RCC 7860 (cell line): Measurements from ENCODE around the gene FOXO3.
"Not testable (repeated sequence)": the region's sequence is repeated elsewhere in the genome, so short reads cannot be mapped to it uniquely, and the experiment has no call there.

ENCODE experiments used
- DNase-seq: peaks from one replicate; pipeline ENCODE4 v3.0.0-alpha.2; 2015; ENCODE audit warnings: low spot score
- FAIRE-seq: peaks from 2 replicates; lab custom pipeline; 2012; peaks lifted over from hg19 to GRCh38; lab: Jason Lieb, UNC

Gene FOXO3

DNA sequence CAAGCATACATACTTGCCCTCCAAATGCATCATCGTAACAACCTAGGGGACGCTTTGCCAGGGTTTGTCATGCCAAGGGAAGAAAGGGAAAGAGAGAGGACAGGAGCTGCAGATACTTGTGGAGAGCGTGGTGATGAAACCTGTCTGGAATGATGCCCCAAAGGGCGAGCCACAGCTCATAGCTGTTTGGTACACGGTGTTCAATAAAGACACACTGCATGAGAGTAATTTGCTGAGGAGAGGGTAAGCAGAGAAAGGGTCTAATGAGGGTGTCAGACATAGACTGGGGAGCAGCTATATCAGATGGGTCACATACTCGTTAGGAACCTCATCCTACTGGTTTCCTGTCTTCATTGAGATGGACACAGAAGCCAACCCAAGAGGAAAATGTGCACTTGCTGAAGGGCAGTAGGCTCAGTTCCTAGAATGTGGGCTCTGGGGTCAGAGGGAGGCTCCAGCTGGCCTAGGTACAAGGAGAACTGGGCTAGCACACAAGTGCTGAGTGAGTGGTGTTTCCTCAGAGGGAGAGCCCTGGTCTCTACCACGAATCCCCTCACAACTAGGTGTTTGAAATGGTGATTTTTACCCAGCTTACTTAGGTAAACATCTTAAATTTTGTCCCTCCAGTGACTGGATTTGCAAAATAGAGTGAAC, 5.2 kb upstream of the FOXO3 start:
- DNase-seq, result no peak

DNA sequence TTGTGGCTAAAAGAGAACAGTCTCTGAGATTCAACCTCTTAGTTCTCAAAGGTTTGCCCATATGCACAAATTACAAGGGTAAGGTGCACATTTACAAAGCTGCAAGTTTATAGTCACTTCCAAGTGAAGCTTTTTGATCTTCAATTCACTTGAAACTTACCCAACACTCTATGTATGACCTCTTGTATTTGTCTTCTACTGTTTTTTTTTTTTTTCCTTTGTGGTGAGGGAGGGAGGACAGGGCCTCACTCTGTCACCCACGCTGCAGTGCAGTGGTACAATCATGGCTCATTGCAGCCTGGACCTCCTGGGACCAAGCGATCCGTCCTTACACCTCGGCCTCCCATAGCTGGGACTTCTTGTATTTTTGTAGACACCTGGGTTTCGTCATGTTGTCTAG, 4.5 kb upstream of the FOXO3 start:
- no peak for FAIRE-seq
- no peak for DNase-seq

More for the DNA sequence above, 5.2 kb upstream of the FOXO3 start:
- no peak for FAIRE-seq

DNA sequence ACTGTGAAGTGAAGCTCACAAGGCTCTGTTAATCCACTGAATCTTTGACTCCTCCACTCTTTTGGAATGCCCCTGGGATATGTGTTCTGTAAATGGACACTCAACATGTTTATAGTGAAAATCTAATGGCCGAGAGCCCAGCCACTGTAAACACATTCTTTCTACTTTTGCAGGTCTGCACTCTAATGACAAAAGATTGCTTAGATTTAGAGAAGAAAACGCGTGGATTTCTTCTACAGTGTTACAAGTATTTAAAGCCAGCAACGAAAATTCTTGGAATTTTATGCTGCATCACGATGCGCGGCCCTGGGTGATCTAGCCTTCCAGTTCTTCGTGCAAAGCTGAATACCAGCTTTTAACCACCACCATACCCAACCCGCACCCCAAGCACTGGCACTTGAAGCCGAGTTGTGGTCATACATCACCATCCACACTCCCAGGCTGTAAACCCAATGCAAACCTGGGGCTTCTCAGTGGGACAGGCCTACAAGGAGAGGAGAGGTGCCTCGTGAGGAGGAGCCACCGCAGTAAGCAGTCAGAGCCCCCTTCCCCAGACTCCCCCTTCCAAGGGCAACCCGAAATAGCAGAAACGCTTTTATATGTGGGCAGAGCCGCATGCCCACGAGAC, 3.7 kb upstream of the FOXO3 start:
- FAIRE-seq (no peak), DNase-seq (no peak)

DNA sequence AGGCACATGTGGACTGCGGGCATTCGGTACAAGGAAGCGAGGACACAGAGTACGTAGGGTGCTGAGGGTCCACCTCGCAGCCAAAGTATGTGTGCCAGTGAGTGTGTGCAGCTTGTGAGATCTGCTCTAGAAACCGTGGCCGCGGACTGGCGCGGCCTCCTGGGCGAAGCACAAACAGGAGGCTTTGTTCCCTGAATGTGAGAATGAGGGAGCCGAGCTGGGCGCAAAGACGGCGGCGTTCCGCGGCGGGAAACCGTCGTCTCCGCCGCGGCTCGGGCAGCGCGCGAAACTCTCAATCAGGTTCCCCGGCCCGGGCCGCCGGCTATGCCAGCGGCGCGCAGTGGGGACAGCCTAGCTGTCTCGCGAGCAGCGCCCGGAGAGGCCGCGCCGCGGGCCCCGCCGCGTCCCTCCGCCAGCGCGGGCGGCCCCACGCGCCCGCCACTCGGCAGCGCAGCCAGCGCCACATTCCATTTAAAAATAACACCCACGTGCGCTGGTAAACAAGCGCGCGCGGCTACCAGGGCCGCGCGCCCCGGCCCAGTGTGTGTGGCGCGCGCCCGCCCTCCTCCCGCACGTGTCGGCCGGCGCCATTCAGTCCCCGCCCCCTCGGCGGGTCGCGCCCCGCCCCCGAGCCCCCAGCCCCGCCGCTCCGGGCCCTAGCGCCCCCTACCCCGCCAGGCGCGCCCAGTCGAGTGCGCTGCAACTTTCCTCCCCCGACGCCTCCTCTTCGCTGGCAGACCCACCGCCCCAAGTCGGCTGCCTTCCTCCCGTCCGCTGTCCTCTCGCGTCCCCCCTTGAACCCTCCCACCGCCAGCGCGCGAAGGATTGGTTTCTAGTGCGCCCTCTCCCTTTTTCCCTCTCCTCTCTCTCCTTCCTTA, 3.0 kb upstream of the FOXO3 start:
- peak; percentile 22 for DNase-seq
- FAIRE-seq, result no peak

DNA sequence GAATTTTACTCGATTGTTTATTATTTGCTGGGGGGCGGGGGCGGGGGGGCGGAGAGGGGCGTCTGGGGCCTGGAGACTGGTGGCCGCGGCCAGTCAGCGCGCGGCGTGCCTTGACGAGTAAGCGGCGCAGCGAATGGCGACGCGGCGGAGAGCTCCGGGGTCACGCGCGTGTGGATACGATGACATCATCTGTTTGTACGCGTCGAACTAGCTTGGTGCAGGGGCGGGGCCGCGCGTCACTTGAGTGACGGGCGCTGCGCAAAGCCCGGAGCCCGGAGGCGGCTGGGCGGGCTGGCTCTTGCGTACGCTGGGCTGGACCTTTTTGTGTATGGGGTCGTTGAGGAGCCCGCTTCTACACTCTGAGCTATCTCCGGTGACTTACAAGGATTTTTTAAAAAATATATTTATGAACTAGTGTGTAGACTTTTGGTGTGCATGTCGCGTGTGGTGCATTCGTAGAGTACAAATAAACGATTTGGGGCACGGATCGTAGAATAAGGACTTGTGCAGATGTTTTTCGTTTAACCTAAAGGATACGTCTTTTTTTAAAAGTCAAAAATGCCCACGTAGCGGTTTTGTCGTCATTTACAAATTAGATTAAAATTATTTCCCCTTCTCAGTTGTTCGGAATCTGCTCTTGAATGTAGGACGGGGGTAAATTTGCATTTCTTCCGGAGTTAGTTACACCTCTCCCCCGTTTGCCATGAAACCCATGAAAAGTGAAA, 2.2 kb upstream of the FOXO3 start:
- DNase-seq (peak; percentile 94), FAIRE-seq (no peak)

DNA sequence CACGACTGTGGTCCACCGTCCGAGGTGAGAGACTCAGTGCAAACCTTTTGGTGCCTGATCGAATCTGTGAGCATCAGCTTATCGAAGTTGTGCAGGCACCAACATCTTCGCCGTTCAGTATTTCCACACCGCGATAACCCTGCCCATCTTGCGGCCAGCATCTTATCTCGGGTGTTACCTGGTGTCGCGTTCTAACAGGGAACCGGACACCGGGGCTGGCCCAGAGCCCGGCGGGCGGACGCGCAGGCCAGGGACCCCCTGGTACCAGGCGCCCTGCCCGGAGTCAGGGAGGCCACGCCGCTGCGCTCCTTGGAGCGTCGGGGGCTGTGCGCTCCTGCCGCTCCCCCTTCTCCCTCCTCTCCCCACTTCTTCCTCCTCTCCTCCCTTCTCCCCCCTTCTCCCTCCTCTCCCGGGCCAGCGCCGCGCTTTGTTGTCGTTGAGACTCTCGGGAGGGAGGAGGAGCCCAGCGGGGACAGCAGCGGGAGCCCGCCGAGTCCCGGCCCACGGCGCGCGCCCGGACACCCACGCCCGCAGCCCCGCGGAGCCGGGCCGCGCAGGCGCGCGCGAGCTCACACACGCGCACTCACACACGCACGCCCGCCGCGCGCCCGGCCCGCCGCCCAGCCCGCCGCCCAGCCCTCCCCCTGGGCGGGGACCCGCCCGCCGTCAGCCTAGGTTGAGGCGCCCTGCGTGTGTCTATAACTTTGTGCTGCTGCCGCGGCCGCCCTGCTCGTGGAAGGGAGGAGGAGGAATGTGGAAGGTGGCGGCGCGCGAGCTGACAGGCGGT, 1.4 kb upstream of the FOXO3 start:
- DNase-seq (peak; percentile 68), FAIRE-seq (no peak)

DNA sequence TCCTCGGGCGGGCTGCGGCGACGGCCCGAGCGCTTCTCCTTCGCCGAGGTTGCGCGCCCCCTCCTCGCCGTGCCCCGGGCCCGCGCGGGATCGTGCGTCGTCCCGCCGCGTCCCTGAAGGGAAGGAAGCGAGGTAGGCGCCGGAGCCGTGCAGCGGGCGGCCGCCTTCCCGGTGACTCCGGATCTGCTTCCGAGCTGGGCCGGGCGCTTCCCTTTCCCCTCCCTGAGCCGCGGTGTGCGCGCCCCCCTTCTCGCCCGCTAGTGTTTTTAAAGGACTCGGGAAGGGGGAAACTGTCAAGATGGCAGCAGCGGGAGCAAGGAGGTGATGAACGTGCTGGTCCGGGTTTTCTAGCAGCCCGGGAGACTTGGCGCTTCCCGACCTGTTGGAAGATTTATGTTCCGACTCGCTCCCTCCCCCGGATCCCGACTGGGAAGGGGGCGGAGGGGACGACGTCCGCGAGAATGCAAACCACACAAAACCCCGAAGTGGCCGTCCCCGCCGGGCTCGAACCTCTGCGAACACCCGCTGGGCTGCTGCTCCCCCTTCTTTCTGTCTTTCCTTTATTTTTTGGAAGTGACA, 744 bp upstream of the FOXO3 start:
- FAIRE-seq (no peak), DNase-seq (peak; percentile 43)

DNA sequence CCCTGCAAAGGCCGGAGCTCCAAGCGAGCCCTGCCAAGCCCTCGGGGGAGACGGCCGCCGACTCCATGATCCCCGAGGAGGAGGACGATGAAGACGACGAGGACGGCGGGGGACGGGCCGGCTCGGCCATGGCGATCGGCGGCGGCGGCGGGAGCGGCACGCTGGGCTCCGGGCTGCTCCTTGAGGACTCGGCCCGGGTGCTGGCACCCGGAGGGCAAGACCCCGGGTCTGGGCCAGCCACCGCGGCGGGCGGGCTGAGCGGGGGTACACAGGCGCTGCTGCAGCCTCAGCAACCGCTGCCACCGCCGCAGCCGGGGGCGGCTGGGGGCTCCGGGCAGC, 561 bp downstream of the FOXO3 start:
- DNase-seq, FAIRE-seq: not testable (repeated sequence)

DNA sequence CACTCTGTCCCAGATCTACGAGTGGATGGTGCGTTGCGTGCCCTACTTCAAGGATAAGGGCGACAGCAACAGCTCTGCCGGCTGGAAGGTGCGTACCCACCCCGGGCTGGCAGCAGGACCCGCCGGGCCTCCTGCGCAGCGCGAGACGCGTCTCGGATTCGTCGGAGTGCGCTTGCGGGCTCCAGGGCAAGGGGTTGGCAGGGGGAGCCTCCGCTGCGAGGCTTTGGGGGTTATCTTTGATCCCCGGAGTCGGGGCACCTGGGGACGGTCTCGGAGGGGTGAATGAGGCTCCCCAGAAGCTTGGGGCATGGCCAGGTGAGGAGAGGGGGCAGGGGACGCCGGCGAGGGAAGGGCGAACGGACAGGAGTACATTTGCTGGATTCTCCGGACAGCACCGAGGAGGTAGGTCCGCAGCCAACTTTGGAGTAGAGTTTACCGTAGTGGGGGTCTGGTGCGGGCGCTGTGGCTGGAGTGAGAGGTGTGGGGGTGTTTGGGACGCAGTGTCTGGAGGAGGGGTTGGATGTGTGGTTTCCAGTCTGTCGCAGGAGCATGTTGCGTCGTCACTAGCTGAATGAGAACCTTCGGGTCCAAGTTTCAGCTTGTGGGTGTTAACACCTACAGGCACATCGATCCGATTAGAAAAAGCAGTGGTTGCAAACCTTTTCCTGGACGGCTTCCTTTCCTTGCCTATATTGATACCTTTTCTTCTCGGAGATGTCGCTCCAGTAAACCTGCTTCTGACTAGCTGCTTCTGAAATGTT, 1.2 kb downstream of the FOXO3 start:
- DNase-seq (peak; percentile 34), FAIRE-seq (no peak)

DNA sequence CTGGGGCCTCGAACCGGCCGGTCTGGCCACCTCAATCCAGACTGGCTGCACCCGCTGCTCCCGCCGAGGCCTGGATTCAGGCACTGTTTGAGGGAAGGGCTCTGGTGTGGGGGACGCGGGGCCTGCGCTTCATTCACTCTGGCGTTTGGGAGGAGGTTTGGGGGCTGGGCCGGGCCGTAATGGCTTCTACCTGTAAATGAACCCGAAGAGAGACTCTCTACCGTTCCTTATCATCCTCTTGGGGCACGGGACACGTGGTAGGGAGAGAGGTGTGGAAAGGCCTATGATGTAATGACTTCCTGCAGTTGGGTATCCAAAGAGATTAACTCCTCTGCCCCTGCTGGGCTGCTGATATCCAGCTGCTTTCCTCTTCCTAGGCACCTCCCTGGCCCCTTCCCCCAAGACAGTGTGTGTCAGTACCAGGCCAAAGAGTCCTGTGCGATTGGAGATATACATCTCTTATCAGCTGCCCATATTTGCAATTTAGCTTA, 1.8 kb downstream of the FOXO3 start:
- FAIRE-seq (peak; percentile 76), DNase-seq (peak; percentile 91)

DNA sequence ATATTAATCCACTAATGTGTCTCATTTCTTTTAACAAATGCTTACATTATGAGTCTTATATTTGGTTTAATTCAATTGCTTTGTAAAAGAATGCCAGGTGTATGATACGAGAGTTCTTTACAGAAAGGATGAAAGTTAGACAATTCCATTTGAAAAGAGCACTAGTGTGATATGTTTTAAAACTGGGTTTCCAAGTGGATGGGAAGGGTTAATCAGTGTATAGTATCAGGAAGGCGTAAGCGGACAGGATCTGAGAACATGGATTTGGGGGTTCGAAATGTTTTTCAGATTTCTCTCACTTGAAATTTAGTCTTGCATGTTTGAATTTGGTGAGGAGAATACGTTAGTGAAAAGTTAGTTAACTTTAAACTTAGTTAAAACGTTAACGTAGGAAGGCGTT, 2.6 kb downstream of the FOXO3 start:
- FAIRE-seq, result no peak
- DNase-seq, result no peak

DNA sequence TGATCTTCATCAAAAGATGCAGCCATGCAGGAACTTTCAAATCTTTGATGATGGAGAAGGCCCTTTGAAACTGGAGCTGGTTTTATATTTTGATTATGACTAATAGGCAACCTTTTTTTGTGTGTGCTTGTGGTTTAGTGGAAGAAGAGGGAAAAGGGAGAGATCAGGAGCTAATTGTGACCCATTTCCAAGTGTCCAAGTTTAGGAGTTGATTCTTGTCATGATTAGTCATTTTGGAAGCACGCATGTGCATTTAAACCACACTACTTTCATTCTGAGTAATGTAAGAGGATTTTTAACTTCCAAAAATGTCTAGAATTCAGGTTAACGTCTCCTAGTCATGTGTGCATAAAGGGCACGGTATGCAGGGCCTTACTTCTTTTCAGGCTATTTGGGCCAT, 3.5 kb downstream of the FOXO3 start:
- peak; percentile 96 for FAIRE-seq
- peak; percentile 92 for DNase-seq

DNA sequence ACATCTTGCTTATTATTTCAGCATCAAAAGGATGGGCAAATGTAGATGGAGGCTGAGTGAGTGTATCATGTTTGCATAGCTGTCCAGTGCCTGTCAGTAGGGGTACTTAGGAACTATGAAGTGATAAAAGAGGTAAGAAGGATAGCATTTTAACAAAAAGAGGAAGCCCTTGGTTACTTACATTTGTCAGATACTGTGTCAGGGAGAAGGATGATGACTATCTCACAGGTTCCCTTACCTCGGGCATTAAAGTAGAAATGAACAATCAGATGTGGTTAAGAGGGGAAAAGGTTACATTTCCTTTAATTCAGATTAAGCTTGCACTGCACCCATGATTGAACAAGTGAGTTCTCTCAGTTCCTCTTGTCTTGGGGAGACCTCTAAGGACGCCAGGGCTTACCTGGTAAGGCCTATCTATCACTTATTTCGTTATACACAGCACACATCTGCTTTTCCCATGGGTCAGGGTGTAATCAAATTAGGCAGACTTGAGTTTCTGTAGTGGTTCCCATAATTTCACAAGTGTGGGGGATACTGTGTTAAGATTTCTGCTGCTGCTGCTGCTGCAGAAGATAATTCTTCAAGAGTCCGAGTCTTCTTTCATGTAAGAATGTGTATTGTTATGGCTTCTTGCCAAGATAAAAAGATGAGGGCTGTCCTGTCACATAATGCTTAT, 4.5 kb downstream of the FOXO3 start:
- DNase-seq (peak; percentile 35), FAIRE-seq (peak; percentile 68)

DNA sequence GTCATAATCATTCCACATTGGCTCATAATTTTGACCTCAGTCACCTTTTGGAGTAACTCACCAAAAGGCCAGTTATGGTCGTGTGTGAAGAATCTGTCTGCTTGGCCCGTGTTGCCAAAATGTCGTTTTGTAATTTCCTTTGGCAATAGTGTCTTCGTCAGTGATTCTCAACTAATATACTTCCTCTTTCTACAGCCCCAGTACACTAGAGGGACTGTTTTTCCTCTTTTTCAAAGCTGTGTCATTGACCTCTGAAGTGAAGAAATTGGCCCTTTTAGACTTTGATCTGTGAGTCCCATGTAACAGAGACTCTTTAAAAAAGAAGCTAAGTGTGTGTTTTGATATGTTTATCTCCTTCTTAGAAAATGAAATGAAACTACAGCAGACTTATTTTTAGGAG, 5.2 kb downstream of the FOXO3 start:
- peak; percentile 35 for FAIRE-seq
- peak; percentile 31 for DNase-seq

DNA sequence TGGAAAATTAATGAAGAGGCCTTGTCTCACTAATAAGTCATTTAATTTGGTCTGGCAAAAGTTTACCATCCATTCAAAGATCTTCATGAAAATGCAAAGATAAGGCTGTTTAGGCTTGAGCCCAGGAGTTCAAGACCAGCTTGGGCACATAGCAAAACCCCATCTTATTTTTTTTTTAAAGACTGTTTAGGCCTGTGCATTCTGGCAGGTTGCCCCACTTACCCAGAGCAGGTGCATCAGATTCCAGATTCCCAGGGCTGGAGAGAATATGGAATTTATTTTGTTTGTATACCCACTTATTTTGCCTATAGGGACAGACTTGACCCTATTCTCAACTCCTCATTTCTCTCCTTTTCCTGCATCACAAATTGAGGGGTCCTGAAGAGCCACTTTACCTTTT, 5.7 kb downstream of the FOXO3 start:
- FAIRE-seq (no peak), DNase-seq (no peak)

DNA sequence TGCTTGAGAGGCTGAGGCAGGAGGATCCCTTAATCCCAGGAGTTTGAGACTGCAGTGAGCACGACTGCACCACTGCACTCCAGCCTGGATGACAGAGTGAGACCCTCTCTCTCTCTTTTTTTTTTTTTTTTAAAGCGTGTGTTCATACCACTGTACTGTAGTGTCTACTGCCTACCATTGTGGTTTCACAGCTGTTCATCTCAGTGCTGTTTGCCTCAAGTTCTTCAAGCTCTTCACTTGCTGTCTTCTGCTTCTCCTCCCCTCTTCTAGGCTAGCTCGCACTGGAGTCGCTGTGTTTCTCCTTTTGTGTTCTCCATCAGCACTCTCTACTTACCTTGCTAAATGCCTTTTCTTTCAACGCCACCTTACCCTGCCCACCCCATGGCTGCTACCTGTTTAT, 7.4 kb downstream of the FOXO3 start:
- FAIRE-seq (no peak), DNase-seq (no peak)

DNA sequence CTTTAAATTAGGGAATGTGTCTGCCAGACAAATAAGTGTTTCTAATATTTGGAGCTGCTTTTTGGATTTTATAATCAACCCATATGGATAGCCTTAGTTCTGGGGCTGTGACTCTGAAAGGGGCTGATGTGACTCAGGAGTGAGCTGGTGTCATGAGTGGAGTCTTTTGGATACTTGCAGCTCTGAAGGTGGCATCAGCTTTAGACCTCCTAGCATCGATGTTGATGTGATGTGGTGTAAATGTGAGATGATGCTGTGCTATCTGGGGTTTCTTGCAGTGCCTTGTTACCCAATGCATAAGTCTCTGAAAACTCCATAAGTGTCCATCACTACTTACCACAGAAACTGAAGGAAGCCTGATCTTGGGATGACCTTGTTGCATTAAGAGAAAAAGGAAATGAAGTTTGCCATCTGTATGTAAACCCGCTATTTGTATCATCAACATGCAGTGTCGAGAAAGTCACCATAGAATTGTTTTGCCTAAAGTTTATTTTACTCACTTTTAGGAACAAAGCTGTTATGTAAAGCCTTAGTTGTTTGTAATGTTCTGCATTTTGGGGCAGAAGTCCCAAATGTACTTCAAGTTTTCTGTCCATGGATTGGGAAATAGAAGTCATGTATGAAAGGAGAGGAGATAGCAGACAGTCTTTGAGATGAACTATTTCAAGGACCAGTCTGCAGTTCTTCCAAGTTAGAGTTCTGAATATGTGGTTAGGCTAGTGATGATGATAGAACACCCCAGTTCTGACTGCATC, 8.0 kb downstream of the FOXO3 start:
- DNase-seq, result no peak
- FAIRE-seq, result no peak

DNA sequence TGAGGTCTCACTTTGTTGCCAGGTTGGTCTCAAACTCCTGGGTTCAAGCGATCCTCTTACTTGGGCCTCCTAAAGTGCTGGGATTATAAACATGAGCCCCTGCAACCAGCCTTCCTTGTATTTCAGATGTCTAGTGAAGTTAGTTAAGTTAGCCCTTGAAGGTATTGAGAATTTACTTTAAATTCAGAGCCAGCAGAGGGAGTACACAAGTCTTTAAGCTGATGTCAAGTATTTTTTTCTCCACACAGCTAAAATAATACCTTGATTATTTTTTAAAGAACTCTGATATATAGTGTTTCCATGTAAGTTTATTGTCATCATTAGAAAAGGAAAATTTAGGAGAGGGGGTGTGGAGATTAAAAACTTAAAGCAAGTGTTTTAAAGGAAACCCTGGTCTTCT, 9.8 kb downstream of the FOXO3 start:
- DNase-seq (no peak), FAIRE-seq (no peak)
